Astrocyte (in vitro differentiated cells and primary cell): ENCODE measurements around the gene IQCE.

Source experiments
- CTCF ChIP-seq: IDR thresholded peaks from 2 replicates; pipeline ENCODE4 v1.5.1; 2011; ENCODE audit warnings: low read depth, mild to moderate bottlenecking, inconsistent platforms, low read length, moderate library complexity; ENCODE audit not compliant: insufficient read depth
- EZH2 ChIP-seq: IDR thresholded peaks from 2 replicates; pipeline ENCODE4 v1.6.1; 2012; ENCODE audit warnings: mild to moderate bottlenecking, low read length, inconsistent platforms; ENCODE audit not compliant: insufficient read depth

- no peak for TF ChIP-seq EZH2
- no peak for TF ChIP-seq CTCF
Measured at GRCh38 chr7:2530071-2530987, 28.4 kb upstream of the IQCE start.
